Thymus (tissue), 11 donors: Measurements from ENCODE around the gene SETBP1. TPM values are rescaled to one million over a fixed set of nuclear protein-coding genes. Genes with fewer than 3 reads are reported as not detected.

Experiments
- DNase-seq, 9 donors: peaks; one replicate each; pipeline ENCODE4 v3.0.0-alpha.2; 2013; ENCODE audit warnings: low spot score in 9 of 9, low read depth in 6 of 9, missing footprints in 1 of 9
- H3K27ac ChIP-seq, 2 donors: one replicate each; pipeline ENCODE4 v1.5.1; 2013; ENCODE audit warnings: control low read depth in 1 of 2, low read depth in 1 of 2, low read length in 1 of 2, mild to moderate bottlenecking in 1 of 2, moderate library complexity in 1 of 2
- H3K27me3 ChIP-seq, 2 donors: one replicate each; pipeline ENCODE4 v1.5.1; 2013; ENCODE audit warnings: low read length in 1 of 2; ENCODE audit not compliant: control insufficient read depth in 2 of 2, insufficient read depth in 1 of 2
- H3K36me3 ChIP-seq, 2 donors: one replicate each; pipeline ENCODE4 v1.5.1; 2013; ENCODE audit warnings: low read length in 1 of 2, mild to moderate bottlenecking in 1 of 2, moderate library complexity in 1 of 2; ENCODE audit not compliant: control insufficient read depth in 2 of 2, insufficient read depth in 2 of 2
- H3K4me1 ChIP-seq, 2 donors: one replicate each; pipeline ENCODE4 v1.5.1; 2013; ENCODE audit warnings: low read length in 2 of 2; ENCODE audit not compliant: control insufficient read depth in 2 of 2, insufficient read depth in 2 of 2
- H3K4me3 ChIP-seq, 2 donors: one replicate each; pipeline ENCODE4 v1.5.1; 2013; ENCODE audit warnings: low read length in 2 of 2, control low read depth in 1 of 2, mild to moderate bottlenecking in 1 of 2
- H3K9me3 ChIP-seq, 2 donors: one replicate each; pipeline ENCODE4 v1.5.1; 2013; ENCODE audit warnings: low read length in 1 of 2, mild to moderate bottlenecking in 1 of 2; ENCODE audit not compliant: control insufficient read depth in 2 of 2, insufficient read depth in 1 of 2
- WGBS: extraction: QIAGEN DNeasy Blood & Tissue Kit; methylation state at CpG from one replicate; pipeline ENCODE4 v1.1.7; 2013; 5-methylcytosine and 5-hydroxymethylcytosine counted together
- polyA plus RNA-seq: library from polyadenylated mRNA; stranded (reverse); fragments of 200-250 nt; gene quantifications from one replicate; pipeline ENCODE4 v1.2.3, GENCODE V29; 2013
- total RNA-seq: library from RNA; stranded (reverse); fragments of 120-200 nt; gene quantifications from one replicate; pipeline ENCODE4 v1.2.4, GENCODE V29; 2013
- donor health status: healthy.

The SETBP1 gene
- total and polyA plus RNA-seq, 2 donors = 3.3 to 8.5 TPM

- WGBS = 78% methylated on average over 6 of the region's 6 CpGs
- no peaks in the 10 kb centered on the region for H3K36me3 ChIP-seq
- no peaks in the 10 kb centered on the region for H3K9me3 ChIP-seq
- H3K4me1 ChIP-seq = no peaks in the 10 kb centered on the region
- H3K4me3 ChIP-seq = no peak overlapping the region
- no peaks in the 10 kb centered on the region for H3K27me3 ChIP-seq
- H3K27ac ChIP-seq = no peak overlapping the region
- no peak for DNase-seq
Observed at GRCh38 chr18:44651478-44651877, 29.2 kb upstream of the SETBP1 start.

- Histone ChIP-seq H3K27me3 (no peaks in the 10 kb centered on the region), H3K4me3 (no peak overlapping the region), H3K9me3 (no peaks in the 10 kb centered on the region), H3K36me3 (no peaks in the 10 kb centered on the region), H3K27ac (no peak overlapping the region), H3K4me1 (no peaks in the 10 kb centered on the region)
- 97% methylated on average over 6 of the region's 6 CpGs for WGBS
- DNase-seq = no peak
Observed at GRCh38 chr18:44651918-44652572, 28.6 kb upstream of the SETBP1 start.

GRCh38 chr18:44652722-44653121 is 28.0 kb upstream of the SETBP1 start:
- DNase-seq = no peak
- Histone ChIP-seq H3K27ac (no peak overlapping the region), H3K27me3 (no peaks in the 10 kb centered on the region), H3K9me3 (no peaks in the 10 kb centered on the region), H3K4me3 (no peak overlapping the region), H3K36me3 (no peaks in the 10 kb centered on the region), H3K4me1 (no peaks in the 10 kb centered on the region)
- 98% methylated on average over 4 of the region's 4 CpGs for WGBS

GRCh38 chr18:44654573-44654972 is 26.1 kb upstream of the SETBP1 start:
- no peak overlapping the region for H3K27ac ChIP-seq
- WGBS = 83% methylated on average over 3 of the region's 3 CpGs

GRCh38 chr18:44655435-44655834 is 25.3 kb upstream of the SETBP1 start:
- H3K9me3 ChIP-seq = no peaks in the 10 kb centered on the region
- WGBS = over 99% methylated on average over 2 of the region's 2 CpGs
- no peaks in the 10 kb centered on the region for H3K27me3 ChIP-seq
- H3K27ac ChIP-seq = no peak overlapping the region
- H3K36me3 ChIP-seq = no peaks in the 10 kb centered on the region
- DNase-seq = no peak
- H3K4me1 ChIP-seq = no peaks in the 10 kb centered on the region
- H3K4me3 ChIP-seq = no peak overlapping the region

More at GRCh38 chr18:44654573-44654972, 26.1 kb upstream of the SETBP1 start:
- H3K4me3 ChIP-seq = no peak overlapping the region
- no peaks in the 10 kb centered on the region for H3K27me3 ChIP-seq
- no peaks in the 10 kb centered on the region for H3K4me1 ChIP-seq
- H3K9me3 ChIP-seq = no peaks in the 10 kb centered on the region
- DNase-seq = no peak
- H3K36me3 ChIP-seq = no peaks in the 10 kb centered on the region

GRCh38 chr18:44659771-44660170 is 20.9 kb upstream of the SETBP1 start:
- Histone ChIP-seq H3K4me3 (no peak overlapping the region), H3K27me3 (no peaks in the 10 kb centered on the region), H3K27ac (no peak overlapping the region), H3K9me3 (no peaks in the 10 kb centered on the region), H3K36me3 (no peaks in the 10 kb centered on the region), H3K4me1 (no peaks in the 10 kb centered on the region)
- no peak for DNase-seq

- DNase-seq = no peak
- H3K27ac ChIP-seq = no peak overlapping the region
- no peaks in the 10 kb centered on the region for H3K27me3 ChIP-seq
- WGBS = 97% methylated on average over 4 of the region's 4 CpGs
- H3K9me3 ChIP-seq = no peaks in the 10 kb centered on the region
- no peak overlapping the region for H3K4me3 ChIP-seq
- no peaks in the 10 kb centered on the region for H3K4me1 ChIP-seq
- H3K36me3 ChIP-seq = no peaks in the 10 kb centered on the region
Observed at GRCh38 chr18:44668270-44668975, 12.3 kb upstream of the SETBP1 start.

GRCh38 chr18:44671914-44672313 is 8.8 kb upstream of the SETBP1 start:
- H3K9me3 ChIP-seq = no peaks in the 10 kb centered on the region
- H3K27ac ChIP-seq = no peak overlapping the region
- H3K4me3 ChIP-seq = no peak overlapping the region
- no peaks in the 10 kb centered on the region for H3K4me1 ChIP-seq
- no peak for DNase-seq
- no peaks in the 10 kb centered on the region for H3K36me3 ChIP-seq
- 96% methylated on average over 2 of the region's 2 CpGs for WGBS
- H3K27me3 ChIP-seq = no peaks in the 10 kb centered on the region

GRCh38 chr18:44672506-44672905 is 8.2 kb upstream of the SETBP1 start:
- Histone ChIP-seq H3K27ac (no peak overlapping the region), H3K9me3 (no peaks in the 10 kb centered on the region), H3K27me3 (no peaks in the 10 kb centered on the region), H3K4me3 (no peak overlapping the region), H3K36me3 (no peaks in the 10 kb centered on the region), H3K4me1 (no peaks in the 10 kb centered on the region)
- DNase-seq = no peak
- WGBS = 90% methylated on average over 3 of the region's 3 CpGs
